Esophagus muscularis mucosa (tissue), 4 donors: Measurements from ENCODE around the gene OR2W3. TPM values are rescaled to one million over a fixed set of nuclear protein-coding genes. Genes with fewer than 3 reads are reported as not detected.

ENCODE experiments used
- DNase-seq: peaks from one replicate; pipeline ENCODE4 v3.0.0-alpha.2; 2017; ENCODE audit errors: extremely low spot score
- H3K27ac ChIP-seq, 4 donors: fragments of 200-600 bp; sonication (generic); replicated peaks in 1 of 4; 1 replicate in 3 of 4; 2 replicates in 1 of 4; pipeline ENCODE4 v1.5.1; 2016 to 2019; ENCODE audit warnings: mild to moderate bottlenecking in 1 of 4
- H3K27me3 ChIP-seq, 4 donors: fragments of 200-600 bp; sonication (generic); one replicate each; pipeline versions ENCODE4 v1.5.1 to v1.6.0; 2016 to 2019
- H3K36me3 ChIP-seq, 4 donors: fragments of 200-600 bp; sonication (generic); one replicate each; pipeline ENCODE4 v1.5.1; 2016 to 2019
- H3K4me1 ChIP-seq, 4 donors: fragments of 200-600 bp; sonication (generic); one replicate each; pipeline ENCODE4 v1.5.1; 2016 to 2019
- H3K4me3 ChIP-seq, 4 donors: fragments of 200-600 bp; sonication (generic); 1 replicate in 2 of 4; 2 replicates in 2 of 4; pipeline ENCODE4 v1.5.1; 2016 to 2019; ENCODE audit warnings: mild to moderate bottlenecking in 4 of 4, moderate library complexity in 1 of 4
- H3K9me3 ChIP-seq, 4 donors: fragments of 200-600 bp; sonication (generic); 1 replicate in 3 of 4; 2 replicates in 1 of 4; pipeline ENCODE4 v1.5.1; 2016 to 2019
- EP300 ChIP-seq: sonication (generic); formaldehyde crosslinking; IDR thresholded peaks from one replicate; pipeline ENCODE4 v1.6.1; 2017; ENCODE audit warnings: antibody characterized with exemption
- POLR2A ChIP-seq: fragments of 450-650 bp; IDR thresholded peaks from one replicate; pipeline ENCODE4 v1.6.1; 2017; ENCODE audit warnings: antibody characterized with exemption, moderate library complexity, mild to moderate bottlenecking, low read depth
- POLR2AphosphoS5 ChIP-seq, 2 donors: sonication (generic); formaldehyde crosslinking; IDR thresholded peaks; one replicate each; pipeline ENCODE4 v1.6.1; 2017; ENCODE audit warnings: antibody characterized with exemption in 2 of 2
- WGBS: methylation state at CpG from one replicate; pipeline ENCODE4 v1.1.5; 2018; 5-methylcytosine and 5-hydroxymethylcytosine counted together
- intact Hi-C: fragments of 100-400 bp; cut with DNase I; formaldehyde crosslinking; loops from one replicate; pipeline ENCODE4 v1.15.1; 2023
- total RNA-seq, 4 donors: library from RNA; depleted of rRNA; stranded (reverse); fragments of >200 nt; gene quantifications; one replicate each; pipeline versions ENCODE4 v1.1.0 to v1.2.1, GENCODE V29; 2016
- TF ChIP-seq, protein P1 (sequence below), 3 experiments: fragments of 200-600 bp in 2 of 3; fragments of 450-650 bp in 1 of 3; sonication (generic) in 2 of 3; IDR thresholded peaks; one replicate each; pipeline ENCODE4 v1.5.1; 2017 to 2019; ENCODE audit warnings: antibody characterized with exemption in 3 of 3, mild to moderate bottlenecking in 2 of 3, moderate library complexity in 1 of 3

The OR2W3 gene
- total RNA-seq, 4 donors from 2014 or later: 0.34 to 1.9 (median 0.83) TPM; not detected in 1

GRCh38 chr1:247865416-247865815, 30.0 kb upstream of the OR2W3 start:
- H3K4me3 ChIP-seq: no peak overlapping the region
- H3K27ac ChIP-seq: no peak overlapping the region
- no peaks in the 10 kb centered on the region for H3K27me3 ChIP-seq
- DNase-seq: no peak
- H3K36me3 ChIP-seq: peaks cover 0 to 65% (median 0%) of the 10 kb centered on the region in 4 donors
- no peaks in the 10 kb centered on the region for H3K9me3 ChIP-seq
- H3K4me1 ChIP-seq: no peaks in the 10 kb centered on the region
- TF ChIP-seq EP300 (no peak), POLR2AphosphoS5 (IDR thresholded peaks at IDR 0.05) (no peak), POLR2A (no peak)
- TF ChIP-seq, protein P1, sequence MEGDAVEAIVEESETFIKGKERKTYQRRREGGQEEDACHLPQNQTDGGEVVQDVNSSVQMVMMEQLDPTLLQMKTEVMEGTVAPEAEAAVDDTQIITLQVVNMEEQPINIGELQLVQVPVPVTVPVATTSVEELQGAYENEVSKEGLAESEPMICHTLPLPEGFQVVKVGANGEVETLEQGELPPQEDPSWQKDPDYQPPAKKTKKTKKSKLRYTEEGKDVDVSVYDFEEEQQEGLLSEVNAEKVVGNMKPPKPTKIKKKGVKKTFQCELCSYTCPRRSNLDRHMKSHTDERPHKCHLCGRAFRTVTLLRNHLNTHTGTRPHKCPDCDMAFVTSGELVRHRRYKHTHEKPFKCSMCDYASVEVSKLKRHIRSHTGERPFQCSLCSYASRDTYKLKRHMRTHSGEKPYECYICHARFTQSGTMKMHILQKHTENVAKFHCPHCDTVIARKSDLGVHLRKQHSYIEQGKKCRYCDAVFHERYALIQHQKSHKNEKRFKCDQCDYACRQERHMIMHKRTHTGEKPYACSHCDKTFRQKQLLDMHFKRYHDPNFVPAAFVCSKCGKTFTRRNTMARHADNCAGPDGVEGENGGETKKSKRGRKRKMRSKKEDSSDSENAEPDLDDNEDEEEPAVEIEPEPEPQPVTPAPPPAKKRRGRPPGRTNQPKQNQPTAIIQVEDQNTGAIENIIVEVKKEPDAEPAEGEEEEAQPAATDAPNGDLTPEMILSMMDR (IDR thresholded peaks at IDR 0.05): no peak
- intact Hi-C loops: no loop called here
- 75% methylated on average over 6 of the region's 6 CpGs for WGBS

DNA sequence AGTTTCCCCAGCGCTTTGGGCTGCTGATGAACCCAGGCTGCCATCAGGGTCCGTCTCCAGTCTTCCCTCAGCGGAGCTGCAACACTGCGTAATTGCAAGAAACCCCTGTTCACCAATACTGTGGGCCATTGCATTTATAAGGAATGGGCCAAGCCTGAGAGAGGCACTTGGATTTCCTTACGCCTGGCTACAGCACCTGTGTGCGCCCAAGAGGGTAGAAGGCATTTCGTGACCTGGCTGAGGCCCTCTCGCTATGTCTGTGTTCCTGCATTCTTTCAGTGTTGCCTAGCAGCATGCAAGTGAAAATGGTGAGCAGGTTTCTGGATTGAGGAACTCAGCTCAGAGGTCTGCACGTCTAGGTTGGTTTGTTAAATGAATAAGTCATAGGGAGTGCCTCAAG, 12.0 kb upstream of the OR2W3 start:
- WGBS: 82% methylated on average over 5 of the region's 9 CpGs
- Histone ChIP-seq H3K36me3 (peaks cover 0 to 3% (median 0%) of the 10 kb centered on the region in 4 donors), H3K27ac (no peak overlapping the region), H3K27me3 (no peaks in the 10 kb centered on the region), H3K4me1 (no peaks in the 10 kb centered on the region), H3K4me3 (no peak overlapping the region), H3K9me3 (no peaks in the 10 kb centered on the region)
- TF ChIP-seq, protein P1 (IDR thresholded peaks at IDR 0.05): no peak
- DNase-seq: no peak
- intact Hi-C loops: no loop called here

GRCh38 chr1:247884797-247885413, 10.5 kb upstream of the OR2W3 start:
- no peak overlapping the region for H3K27ac ChIP-seq
- DNase-seq: peak; percentile 53
- H3K4me3 ChIP-seq: no peak overlapping the region
- H3K27me3 ChIP-seq: no peaks in the 10 kb centered on the region
- H3K9me3 ChIP-seq: no peaks in the 10 kb centered on the region
- H3K4me1 ChIP-seq: no peaks in the 10 kb centered on the region
- intact Hi-C loops: no loop called here
- H3K36me3 ChIP-seq: peaks cover 0 to 3% (median 0%) of the 10 kb centered on the region in 4 donors
- TF ChIP-seq POLR2AphosphoS5 (IDR thresholded peaks at IDR 0.05): no peak
- TF ChIP-seq EP300: no peak
- TF ChIP-seq POLR2A: no peak
- TF ChIP-seq, protein P1 (IDR thresholded peaks at IDR 0.05): no peak
- 87% methylated on average over 10 of the region's 10 CpGs for WGBS

GRCh38 chr1:247895976-247896375, 589 bp downstream of the OR2W3 start:
- TF ChIP-seq, protein P1 (IDR thresholded peaks at IDR 0.05): no peak
- TF ChIP-seq POLR2AphosphoS5 (IDR thresholded peaks at IDR 0.05) (no peak), EP300 (no peak), POLR2A (no peak)
- H3K27me3 ChIP-seq: no peaks in the 10 kb centered on the region
- peaks cover 0 to 10% (median 0%) of the 10 kb centered on the region in 4 donors for H3K9me3 ChIP-seq
- no peak overlapping the region for H3K4me3 ChIP-seq
- H3K27ac ChIP-seq: no peak overlapping the region
- no peaks in the 10 kb centered on the region for H3K4me1 ChIP-seq
- whole genome bisulfite sequencing: 84% methylated on average over 8 of the region's 14 CpGs
- intact Hi-C loops: no loop called here
- no peaks in the 10 kb centered on the region for H3K36me3 ChIP-seq
- DNase-seq: no peak

DNA sequence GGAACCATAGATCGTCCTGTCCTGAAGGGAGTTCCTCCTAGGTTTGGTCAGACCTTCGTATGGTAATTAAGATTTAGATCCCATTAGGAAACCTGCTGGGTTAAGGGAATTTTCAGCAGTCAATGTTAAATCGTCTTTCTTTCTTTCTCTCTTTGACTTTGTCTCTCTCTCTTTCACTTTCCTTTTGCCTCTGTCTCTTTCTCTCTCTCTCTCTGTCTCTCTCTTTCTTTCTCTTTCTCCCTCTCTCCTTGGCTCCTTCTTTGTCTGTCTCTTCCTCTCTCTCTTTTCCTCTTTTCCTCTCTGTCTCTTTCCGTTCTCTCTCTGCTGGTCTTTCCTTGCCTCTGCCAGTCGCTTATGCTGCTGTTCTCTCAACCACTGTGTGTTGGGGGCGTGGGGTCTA, 8.7 kb downstream of the OR2W3 start:
- no peaks in the 10 kb centered on the region for H3K36me3 ChIP-seq
- no peaks in the 10 kb centered on the region for H3K27me3 ChIP-seq
- H3K27ac ChIP-seq: no peak overlapping the region
- H3K9me3 ChIP-seq: peaks cover 0 to 2% (median 0%) of the 10 kb centered on the region in 4 donors
- intact Hi-C loops: no loop called here
- no peak for DNase-seq
- no peak overlapping the region for H3K4me3 ChIP-seq
- TF ChIP-seq, protein P1 (IDR thresholded peaks at IDR 0.05): no peak
- no peak for TF ChIP-seq POLR2AphosphoS5 (IDR thresholded peaks at IDR 0.05)
- TF ChIP-seq POLR2A: no peak
- TF ChIP-seq EP300: no peak
- 85% methylated on average over 6 of the region's 6 CpGs for WGBS
- H3K4me1 ChIP-seq: no peaks in the 10 kb centered on the region
